GM12801 (cell line): Measurements from ENCODE around the gene GYG1.

Experiments
- CTCF ChIP-seq: IDR thresholded peaks from one replicate; pipeline ENCODE4 v1.5.1; 2011; ENCODE audit warnings: control low read depth; ENCODE audit not compliant: insufficient read length; ENCODE audit errors: extremely low read depth

Gene GYG1

GRCh38 chr3:148991219-148992026 is at the start of gene GYG1:
Gene GYG1, plus strand, starts transcription at chr3:148991540. Its CDS starts 101 bp downstream, at chr3:148991641.
- TF ChIP-seq CTCF = no peak

GRCh38 chr3:148943506-148944205 is 47.7 kb upstream of the GYG1 start:
- no peak for TF ChIP-seq CTCF

- TF ChIP-seq CTCF = no peak
These were observed 46.2 kb upstream of the GYG1 start for GRCh38 chr3:148945116-148945515.

- TF ChIP-seq CTCF = no peak
These were observed 42.3 kb upstream of the GYG1 start for GRCh38 chr3:148948913-148949657.

- TF ChIP-seq CTCF = no peak
These were observed 40.5 kb upstream of the GYG1 start for GRCh38 chr3:148950806-148951205.

GRCh38 chr3:148951599-148952361 is 39.6 kb upstream of the GYG1 start:
- no peak for TF ChIP-seq CTCF

GRCh38 chr3:148953094-148953493 is 38.2 kb upstream of the GYG1 start:
- no peak for TF ChIP-seq CTCF
